Measurements from ENCODE around the gene CTPS2. TPM values are rescaled to one million over a fixed set of nuclear protein-coding genes. Genes with fewer than 3 reads are reported as not detected.

CTPS2 gene
- total RNA-seq, 1 experiment from 2014 or later, result 25.0 TPM

GRCh38 chrX:16587836-16588235 is 124.6 kb downstream of the CTPS2 start:
- ATAC-seq (no peak), DNase-seq (peak; percentile 41)
- ChIA-PET POLR2A (ENCODE audit: unreplicated experiment) (no interaction called here), CTCF (no interaction called here)
- TF ChIP-seq EZH2 (IDR thresholded peaks at IDR 0.05; ENCODE audit: low read length, unreplicated experiment) (no peak), CTCF (conservative IDR thresholded peaks at IDR 0.05; ENCODE audit: low read depth, low read length) (no peak), EZH2phosphoT487 (IDR thresholded peaks at IDR 0.05; ENCODE audit: borderline replicate concordance, low read length) (no peak)
- BruUV-seq (replicated peaks), result no TSS peak
- Histone ChIP-seq H3K4me3 (ENCODE audit: low read length) (no peak overlapping the region), H3K9ac (ENCODE audit: low read length) (no peak overlapping the region), H3K4me1 (ENCODE audit: insufficient read depth, low read length) (peaks cover 40% of the 10 kb centered on the region), H3F3A (ENCODE audit: low read length, unreplicated experiment) (no peaks in the 10 kb centered on the region), H3K27ac (ENCODE audit: low read length) (peak overlapping the region; percentile 91), H3K9me3 (ENCODE audit: low read length) (no peaks in the 10 kb centered on the region), H2AFZ (ENCODE audit: low read length) (no peak overlapping the region), H3K79me2 (ENCODE audit: low read length) (no peaks in the 10 kb centered on the region), H3K36me3 (ENCODE audit: low read depth, low read length) (peaks cover 15% of the 10 kb centered on the region), H3K27me3 (ENCODE audit: low read length) (no peaks in the 10 kb centered on the region), H4K20me1 (ENCODE audit: low read length) (no peaks in the 10 kb centered on the region), H3K9me2 (replicated peaks; ENCODE audit: low read length) (no peaks in the 10 kb centered on the region), H3K4me2 (ENCODE audit: low read length) (no peak overlapping the region)
- intact Hi-C loops (cut with micrococcal nuclease), result loop anchor here (5.0 to 10.0 kb wide), 2 partner anchors 69 to 113 kb away; no protein-coding TSS in a partner anchor

- intact Hi-C loops (cut with micrococcal nuclease), result loop anchor here (5.0 to 10.0 kb wide), 2 partner anchors 71 to 112 kb away; no protein-coding TSS in a partner anchor
- Histone ChIP-seq H2AFZ (ENCODE audit: low read length) (no peak overlapping the region), H3K27ac (ENCODE audit: low read length) (peak overlapping the region; percentile 78), H3K4me1 (ENCODE audit: insufficient read depth, low read length) (peaks cover 40% of the 10 kb centered on the region), H3K9ac (ENCODE audit: low read length) (peak overlapping the region; percentile 62), H3K4me3 (ENCODE audit: low read length) (no peak overlapping the region), H3K9me2 (replicated peaks; ENCODE audit: low read length) (no peaks in the 10 kb centered on the region), H3K27me3 (ENCODE audit: low read length) (no peaks in the 10 kb centered on the region), H3K79me2 (ENCODE audit: low read length) (no peaks in the 10 kb centered on the region), H4K20me1 (ENCODE audit: low read length) (no peaks in the 10 kb centered on the region), H3K9me3 (ENCODE audit: low read length) (no peaks in the 10 kb centered on the region), H3K4me2 (ENCODE audit: low read length) (no peak overlapping the region), H3K36me3 (ENCODE audit: low read depth, low read length) (peaks cover 15% of the 10 kb centered on the region), H3F3A (ENCODE audit: low read length, unreplicated experiment) (no peaks in the 10 kb centered on the region)
- no peak for DNase-seq
- ATAC-seq, result no peak
- no TSS peak for BruUV-seq (replicated peaks)
- CTCF ChIA-PET, result no interaction called here
- POLR2A ChIA-PET (ENCODE audit: unreplicated experiment), result no interaction called here
- TF ChIP-seq CTCF (conservative IDR thresholded peaks at IDR 0.05; ENCODE audit: low read depth, low read length) (no peak), EZH2phosphoT487 (IDR thresholded peaks at IDR 0.05; ENCODE audit: borderline replicate concordance, low read length) (no peak), EZH2 (IDR thresholded peaks at IDR 0.05; ENCODE audit: low read length, unreplicated experiment) (no peak)
Measured at GRCh38 chrX:16586377-16587112, 125.9 kb downstream of the CTPS2 start.
